SK-N-MC (cell line): ENCODE measurements around the gene TBC1D30.

ENCODE experiments used
- EZH2 ChIP-seq: fragments of 200-600 bp; sonication (generic); IDR thresholded peaks from one replicate; pipeline ENCODE4 v1.6.1; 2017; ENCODE audit warnings: antibody characterized with exemption
- FOXP2 ChIP-seq: optimal IDR thresholded peaks from 2 replicates; pipeline ENCODE3; 2011; ENCODE audit warnings: mild to moderate bottlenecking, moderate library complexity; ENCODE audit not compliant: insufficient read depth; ENCODE audit errors: extremely low read length, control extremely low read depth
- POLR2AphosphoS5 ChIP-seq: IDR thresholded peaks from 2 replicates; pipeline ENCODE4 v1.6.1; 2012; ENCODE audit warnings: mild to moderate bottlenecking, low read depth, low read length, borderline replicate concordance

GRCh38 chr12:64782191-64782876, 42.1 kb upstream of the TBC1D30 start:
- TF ChIP-seq POLR2AphosphoS5 (no peak), EZH2 (no peak), FOXP2 (no peak)
